K562 (cell line): Measurements from ENCODE around the gene MCFD2. TPM values are rescaled to one million over a fixed set of nuclear protein-coding genes. Genes with fewer than 3 reads are reported as not detected.

Experiments used
- ATAC-seq: fragments of 200-7000 bp; cut with Tn5 transposase; 3 replicates; pipeline ENCODE4 v1.9.1; 2020; ENCODE audit warnings: moderate library complexity
- BruUV-seq: library from RNA; stranded (reverse); fragments of 400-500 nt; replicated peaks from 2 replicates; lab custom pipeline; 2021; lab: Mats Ljungman, UMichigan
- CTCF ChIA-PET: fragments of 300-600 bp; formaldehyde crosslinking; extraction: SDS; loops from one replicate; lab custom pipeline; 2021; ENCODE audit warnings: low intra/inter-chr PET ratio; lab: Yijun Ruan, JAX
- POLR2A ChIA-PET: fragments of 300-600, 350-650 bp; sonication (Branson Sonifier 250); formaldehyde crosslinking; extraction: SDS; loops from one replicate; lab custom pipeline; 2021; ENCODE audit warnings: antibody characterized with exemption, inconsistent platforms; lab: Yijun Ruan, JAX
- DNase-seq, 4 experiments: peaks; one replicate each; pipeline versions ENCODE4 v3.0.0 to v3.0.0-alpha.2; 2011 to 2018; ENCODE audit warnings: low spot score in 3 of 4, mixed read lengths in 3 of 4; ENCODE audit errors: extremely low read depth in 1 of 4
- FAIRE-seq: peaks from 2 replicates; lab custom pipeline; 2011; peaks lifted over from hg19 to GRCh38; lab: Jason Lieb, UNC
- H2AFZ ChIP-seq: 2 replicates; pipeline ENCODE4 v1.6.0; 2011; ENCODE audit warnings: low read depth, low read length, control low read depth, inconsistent platforms
- H3K27ac ChIP-seq: fragments of 200-600 bp; 3 replicates; pipeline ENCODE4 v1.8.0; 2011; ENCODE audit warnings: low read depth, mild to moderate bottlenecking, control low read depth, inconsistent platforms, low read length, moderate library complexity, mixed read lengths; ENCODE audit errors: extremely low read depth
- H3K27me3 ChIP-seq, 2 experiments: fragments of 300-600 bp in 1 of 2; 2 replicates in 1 of 2; 3 replicates in 1 of 2; pipeline versions ENCODE4 v1.6.0 to v1.8.0; 2011; ENCODE audit warnings: inconsistent platforms in 2 of 2, low read length in 2 of 2, mild to moderate bottlenecking in 1 of 2, mixed read lengths in 1 of 2, moderate library complexity in 1 of 2; ENCODE audit not compliant: control insufficient read depth in 2 of 2, insufficient read depth in 2 of 2
- H3K36me3 ChIP-seq: fragments of 300-600 bp; 3 replicates; pipeline ENCODE4 v1.8.0; 2011; ENCODE audit warnings: mild to moderate bottlenecking, low read length, inconsistent platforms; ENCODE audit not compliant: control insufficient read depth, insufficient read depth
- H3K4me1 ChIP-seq, 2 experiments: fragments of 200-600 bp in 1 of 2; replicated peaks in 1 of 2; 2 replicates in 1 of 2; 3 replicates in 1 of 2; pipeline versions ENCODE4 v1.5.1 to v1.8.0; 2011; ENCODE audit warnings: inconsistent platforms in 2 of 2, low read length in 2 of 2, mild to moderate bottlenecking in 1 of 2, mixed read lengths in 1 of 2, moderate library complexity in 1 of 2; ENCODE audit not compliant: control insufficient read depth in 2 of 2, insufficient read depth in 2 of 2
- H3K4me2 ChIP-seq: 2 replicates; pipeline ENCODE4 v1.6.1; 2011; ENCODE audit warnings: low read length, control low read depth, inconsistent platforms, mixed read lengths; ENCODE audit not compliant: insufficient read depth
- H3K4me3 ChIP-seq: fragments of 200-600 bp; sonication (generic), shearing (Covaris generic); 2 replicates; pipeline ENCODE4 v1.5.1; 2016; ENCODE audit warnings: control low read depth, inconsistent platforms
- H3K79me2 ChIP-seq: fragments of 200-600 bp; 3 replicates; pipeline ENCODE4 v1.8.0; 2011; ENCODE audit warnings: low read length, inconsistent platforms; ENCODE audit not compliant: control insufficient read depth, insufficient read depth
- H3K9ac ChIP-seq, 2 experiments: 2 replicates each; pipeline versions ENCODE4 v1.6.0 to v1.6.1; 2011; ENCODE audit warnings: low read depth in 2 of 2, low read length in 2 of 2, control low read depth in 1 of 2, inconsistent platforms in 1 of 2, mild to moderate bottlenecking in 1 of 2, mixed read lengths in 1 of 2; ENCODE audit not compliant: insufficient read depth in 1 of 2
- H3K9me1 ChIP-seq: one replicate; pipeline ENCODE4 v1.6.0; 2011; ENCODE audit warnings: inconsistent platforms, mild to moderate bottlenecking, low read length, moderate library complexity; ENCODE audit not compliant: control insufficient read depth, insufficient read depth
- H3K9me3 ChIP-seq: replicated peaks from 2 replicates; pipeline ENCODE4 v1.5.1; 2011; ENCODE audit warnings: low read depth, low read length, inconsistent platforms; ENCODE audit not compliant: control insufficient read depth, insufficient read depth
- H4K20me1 ChIP-seq: replicated peaks from 2 replicates; pipeline ENCODE4 v1.6.1; 2011; ENCODE audit warnings: low read length, inconsistent platforms, mixed read lengths; ENCODE audit not compliant: control insufficient read depth, insufficient read depth
- CREB1 ChIP-seq, 2 experiments: sonication (generic) in 1 of 2; formaldehyde crosslinking in 1 of 2; IDR thresholded peaks; 2 replicates each; pipeline versions ENCODE4 v1.6.1 to v1.8.0; 2012 to 2022; ENCODE audit warnings: inconsistent platforms in 1 of 2, mild to moderate bottlenecking in 1 of 2, missing genetic modification reagents in 1 of 2, moderate library complexity in 1 of 2
- CREB3 ChIP-seq: fragments of 450-650 bp; conservative IDR thresholded peaks from 2 replicates; pipeline ENCODE4 v1.6.1; 2016; ENCODE audit warnings: missing genetic modification characterization, low read depth, mild to moderate bottlenecking, missing compliant biosample characterization, moderate library complexity
- HDGF ChIP-seq: fragments of 450-650 bp; IDR thresholded peaks from 2 replicates; pipeline ENCODE4 v1.6.1; 2016
- MAX ChIP-seq: sonication (generic); formaldehyde crosslinking; IDR thresholded peaks from 2 replicates; pipeline ENCODE4 v1.9.0; 2022; ENCODE audit warnings: mild to moderate bottlenecking, missing genetic modification reagents
- MBD2 ChIP-seq: sonication (generic); IDR thresholded peaks from 2 replicates; pipeline ENCODE4 v1.6.1; 2016; ENCODE audit warnings: low read depth, borderline replicate concordance
- NCOA2 ChIP-seq, 2 experiments: fragments of 450-650 bp; IDR thresholded peaks; 2 replicates each; pipeline ENCODE4 v1.6.1; 2018; ENCODE audit warnings: mild to moderate bottlenecking in 2 of 2, moderate library complexity in 1 of 2; ENCODE audit not compliant: partially characterized antibody in 2 of 2
- SMAD1 ChIP-seq: fragments of 150-350 bp; IDR thresholded peaks from 2 replicates; pipeline ENCODE4 v1.6.1; 2014; ENCODE audit warnings: low read length, low read depth; ENCODE audit not compliant: partially characterized antibody
- TCF7 ChIP-seq: sonication (generic); IDR thresholded peaks from 2 replicates; pipeline ENCODE4 v1.6.1; 2016; ENCODE audit warnings: antibody characterized with exemption, borderline replicate concordance
- ZBTB34 ChIP-seq: fragments of 250-450 bp; sonication (Bioruptor Pico); IDR thresholded peaks from 2 replicates; pipeline ENCODE4 v1.8.0; 2021; ENCODE audit warnings: mild to moderate bottlenecking, moderate library complexity
- ZNF584 ChIP-seq: fragments of 200-800 bp; sonication (Bioruptor generic); IDR thresholded peaks from 2 replicates; pipeline ENCODE4 v1.6.1; 2016; ENCODE audit warnings: low read depth, mild to moderate bottlenecking, missing genetic modification characterization, missing compliant biosample characterization
- ZZZ3 ChIP-seq: fragments of 450-650 bp; IDR thresholded peaks from 2 replicates; pipeline ENCODE4 v1.6.1; 2016; ENCODE audit warnings: antibody characterized with exemption, mild to moderate bottlenecking, moderate library complexity
- WGBS: fragments of 100-300 bp; shearing (Covaris generic); methylation state at CpG from one replicate; pipeline ENCODE4 v1.1.6; 2016; ENCODE audit warnings: low coverage, mixed read lengths; ENCODE audit not compliant: insufficient coverage; ENCODE audit errors: missing lambda C conversion rate; 5-methylcytosine and 5-hydroxymethylcytosine counted together
- in situ Hi-C: fragments of 300-500 bp; cut with MboI; formaldehyde crosslinking; loops from 4 replicates; pipeline ENCODE4 v1.15.0; 2018; ENCODE audit warnings: inconsistent platforms, mixed read lengths
- intact Hi-C: fragments of 100-400 bp; cut with micrococcal nuclease; formaldehyde crosslinking; loops from 2 replicates; pipeline ENCODE4 v1.14.2; 2022
- polyA plus RNA-seq, 8 experiments: library from polyadenylated mRNA; depleted of rRNA in 4 of 8; stranded (reverse) in 5 of 8; unstranded in 3 of 8; fragments of >200 nt; fragmentation: Nextera tagmentation in 2 of 8; fragmentation: Illumina TruSeq in 1 of 8; extraction: Ambion mirVana in 2 of 8; extraction: Trizol in 1 of 8; gene quantifications; 2 replicates each; pipeline versions ENCODE4 v1.2.1 to v1.2.3, GENCODE V29; 2011 to 2014; ENCODE audit warnings: inconsistent platforms in 1 of 8, missing spikeins in 1 of 8
- total RNA-seq, 7 experiments: library from RNA; depleted of rRNA in 6 of 7; stranded (reverse); fragments of >200 nt in 6 of 7; fragmentation: Illumina TruSeq in 2 of 7; extraction: Trizol in 2 of 7; gene quantifications; 2 replicates each; pipeline versions ENCODE4 v1.2.1 to v1.2.3, GENCODE V29; 2011 to 2021; ENCODE audit warnings: low replicate concordance in 1 of 7

Gene MCFD2
- total and polyA plus RNA-seq, 9 of the 15 experiments (the other 6 are each of a cell fraction or from before 2014, with no cell fraction given) = 78.6 to 237 (median 123) TPM

GRCh38 chr2:46936566-46936965, 21.0 kb upstream of the MCFD2 start:
- no peak overlapping the region for H2AFZ ChIP-seq
- H3K4me2 ChIP-seq = no peak overlapping the region
- no peak for ATAC-seq
- H4K20me1 ChIP-seq = no peaks in the 10 kb centered on the region
- no peaks in the 10 kb centered on the region for H3K36me3 ChIP-seq
- WGBS = 77% methylated on average over 4 of the region's 5 CpGs
- H3K27me3 ChIP-seq = no peaks in the 10 kb centered on the region
- ChIA-PET CTCF (no interaction called here), POLR2A (interaction anchor here (0.6 to 1.4 kb wide), 2 partner anchors 9 to 272 kb away, joined by 3 read pairs; no protein-coding TSS in a partner anchor)
- H3K4me3 ChIP-seq = no peak overlapping the region
- BruUV-seq = no TSS peak
- H3K9me1 ChIP-seq = no peaks in the 10 kb centered on the region
- H3K4me1 ChIP-seq = peaks cover 9 to 19% of the 10 kb centered on the region in 2 experiments
- no peak for TF ChIP-seq HDGF
- TF ChIP-seq, all 486 proteins: peak for 0
- Histone ChIP-seq H3K27ac (no peak overlapping the region), H3K9me3 (no peaks in the 10 kb centered on the region), H3K9ac (no peak overlapping the region), H3K79me2 (peaks cover 3% of the 10 kb centered on the region; the same call in 2 of the 3 replicates)
- DNase-seq = no peak
- intact Hi-C loops (no loop called here), in situ Hi-C loops (no loop called here)
- no peak for FAIRE-seq

GRCh38 chr2:46935071-46935470, 19.5 kb upstream of the MCFD2 start:
- H3K27me3 ChIP-seq = no peaks in the 10 kb centered on the region
- POLR2A ChIA-PET = interaction anchor here (0.6 to 0.9 kb wide), 2 partner anchors 8 to 35 kb away, joined by 3 read pairs; no protein-coding TSS in a partner anchor
- ATAC-seq = no peak
- H3K4me2 ChIP-seq = no peak overlapping the region
- H3K9me1 ChIP-seq = no peaks in the 10 kb centered on the region
- no peak for TF ChIP-seq SMAD1
- no peak for TF ChIP-seq CREB3 (tag)
- TF ChIP-seq CREB1 (IDR thresholded peaks at IDR 0.05) = no peak
- TF ChIP-seq CREB1 (CRISPR knock-in tag; IDR thresholded peaks at IDR 0.05) = no peak
- TF ChIP-seq ZZZ3 = no peak
- no peak for TF ChIP-seq TCF7
- no peak for TF ChIP-seq MAX (CRISPR knock-in tag)
- TF ChIP-seq MBD2 = no peak
- TF ChIP-seq ZNF584 = no peak
- no peak for TF ChIP-seq ZBTB34 (CRISPR knock-in tag)
- no peak for TF ChIP-seq NCOA2 (IDR thresholded peaks at IDR 0.05; ENCODE audit: partially characterized antibody in 2 of 2)
- TF ChIP-seq, all 486 proteins: peak for 0
- Histone ChIP-seq H4K20me1 (no peaks in the 10 kb centered on the region), H3K27ac (no peak overlapping the region), H3K9me3 (no peaks in the 10 kb centered on the region), H3K36me3 (no peaks in the 10 kb centered on the region), H3K4me1 (peaks cover 4 to 5% of the 10 kb centered on the region in 2 experiments), H3K4me3 (no peak overlapping the region), H3K79me2 (no peaks in the 10 kb centered on the region), H2AFZ (no peak overlapping the region), H3K9ac (no peak overlapping the region)
- DNase-seq (no peak), FAIRE-seq (no peak)
- BruUV-seq = no TSS peak
- WGBS = 72% methylated on average over 5 of the region's 5 CpGs
- in situ Hi-C loops = no loop called here
- intact Hi-C loops = no loop called here
- CTCF ChIA-PET = no interaction called here
